Effector CD8-positive, alpha-beta T cell (primary cell): ENCODE results near the gene NAA80.
"Not testable (repeated sequence)": the region's sequence is repeated elsewhere in the genome, so short reads cannot be mapped to it uniquely, and the experiment has no call there.

Experiments
- DNase-seq: peaks from one replicate; lab custom pipeline; 2025; lab: John Stamatoyannopoulos, UW

NAA80 gene

GRCh38 chr3:50290161-50290641 lies 9.0 kb downstream of the NAA80 start:
- no peak for DNase-seq

GRCh38 chr3:50289130-50289529 lies 10.1 kb downstream of the NAA80 start:
- no peak for DNase-seq

DNA sequence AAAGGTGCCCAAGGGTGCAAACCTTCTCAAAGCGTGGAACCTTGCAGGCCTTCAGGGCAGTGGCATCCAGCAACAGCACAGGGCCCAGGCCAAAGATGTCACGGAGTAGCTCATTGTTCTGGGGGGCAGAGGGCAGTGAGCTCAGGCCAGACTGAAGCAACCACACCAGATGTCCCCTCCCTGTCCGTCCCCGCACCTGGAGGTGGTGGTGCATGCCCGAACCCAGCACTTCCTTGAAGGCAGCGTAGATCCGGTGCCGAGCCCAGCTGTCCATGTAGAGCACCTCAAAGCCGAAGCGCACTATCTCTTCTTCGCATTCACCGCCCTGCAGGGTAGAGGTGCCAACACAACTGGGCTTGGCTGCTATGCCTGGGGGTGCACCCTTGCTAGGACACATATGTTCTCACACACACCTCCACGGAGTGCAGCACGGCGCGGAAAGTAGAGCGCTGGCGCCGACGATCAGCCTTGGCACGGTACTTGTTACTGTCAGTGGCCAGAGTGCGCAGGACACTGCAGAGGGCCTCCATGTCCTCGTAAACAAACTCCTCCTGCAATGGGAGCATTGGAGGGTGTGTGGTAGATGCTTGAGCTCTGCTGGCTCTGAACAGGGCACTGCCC lies 10.7 kb downstream of the NAA80 start:
- DNase-seq, result no peak

- DNase-seq, result no peak
These were observed 11.9 kb downstream of the NAA80 start for GRCh38 chr3:50287262-50287661.

DNA sequence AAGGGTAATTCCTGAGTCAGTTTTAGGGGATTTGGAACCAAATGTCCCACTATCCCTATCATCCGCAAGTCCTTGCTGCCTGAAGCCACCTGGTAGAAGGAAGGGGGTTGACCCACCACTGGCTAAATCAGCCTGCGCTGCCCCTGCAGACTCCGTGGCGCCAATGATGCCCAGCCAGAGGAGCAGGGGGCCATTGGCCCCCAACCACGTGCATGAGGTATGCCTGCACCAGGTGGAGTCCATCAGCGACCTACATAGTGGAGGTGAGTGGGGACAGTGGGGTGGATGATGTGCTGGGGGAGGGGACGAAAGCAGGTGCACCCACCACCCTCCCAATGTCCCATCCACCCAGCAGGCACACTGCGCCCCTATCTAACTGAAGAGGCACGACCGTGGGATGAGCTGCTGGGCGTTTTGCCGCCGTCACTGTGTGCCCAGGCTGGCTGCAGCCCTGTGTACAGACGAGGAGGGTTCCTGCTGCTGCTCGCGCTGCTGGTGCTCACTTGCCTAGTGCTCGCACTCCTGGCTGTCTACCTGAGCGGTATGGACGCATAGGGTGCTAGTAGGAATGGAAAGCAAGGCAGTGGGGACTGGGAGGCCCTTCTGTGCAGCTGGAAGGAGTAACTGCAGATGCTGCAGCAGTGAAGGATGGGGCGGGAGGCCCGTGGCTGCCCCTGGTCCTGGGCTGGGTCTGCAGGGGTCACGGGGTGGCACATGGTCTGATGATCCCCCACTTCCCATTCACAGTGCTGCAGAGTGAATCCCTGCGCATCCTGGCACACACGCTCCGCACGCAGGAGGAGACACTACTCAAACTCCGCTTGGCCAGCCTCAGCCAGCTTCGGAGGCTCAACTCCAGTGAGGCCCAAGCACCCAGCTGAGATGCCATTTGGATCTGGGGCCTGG lies 12.6 kb downstream of the NAA80 start:
- DNase-seq, result no peak

DNA sequence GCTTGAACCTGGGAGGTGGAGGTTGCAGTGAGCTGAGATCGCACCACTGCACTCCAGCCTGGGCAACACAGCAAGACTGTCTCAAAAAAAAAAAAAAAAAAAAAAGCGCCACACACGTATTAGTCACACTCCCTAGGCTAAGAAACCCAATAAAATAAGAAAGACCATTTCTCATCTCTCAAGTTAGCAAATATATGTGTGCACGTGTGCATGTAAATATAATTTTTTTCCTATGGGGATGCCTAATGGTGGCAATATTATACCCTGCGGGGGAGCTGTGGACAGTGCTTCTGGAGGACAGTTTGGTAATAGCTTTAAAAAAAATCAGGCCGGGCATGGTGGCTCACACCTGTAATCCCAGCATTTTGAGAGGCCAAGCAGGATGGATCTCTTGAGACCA lies 15.1 kb downstream of the NAA80 start:
- DNase-seq, result not testable (repeated sequence)

DNA sequence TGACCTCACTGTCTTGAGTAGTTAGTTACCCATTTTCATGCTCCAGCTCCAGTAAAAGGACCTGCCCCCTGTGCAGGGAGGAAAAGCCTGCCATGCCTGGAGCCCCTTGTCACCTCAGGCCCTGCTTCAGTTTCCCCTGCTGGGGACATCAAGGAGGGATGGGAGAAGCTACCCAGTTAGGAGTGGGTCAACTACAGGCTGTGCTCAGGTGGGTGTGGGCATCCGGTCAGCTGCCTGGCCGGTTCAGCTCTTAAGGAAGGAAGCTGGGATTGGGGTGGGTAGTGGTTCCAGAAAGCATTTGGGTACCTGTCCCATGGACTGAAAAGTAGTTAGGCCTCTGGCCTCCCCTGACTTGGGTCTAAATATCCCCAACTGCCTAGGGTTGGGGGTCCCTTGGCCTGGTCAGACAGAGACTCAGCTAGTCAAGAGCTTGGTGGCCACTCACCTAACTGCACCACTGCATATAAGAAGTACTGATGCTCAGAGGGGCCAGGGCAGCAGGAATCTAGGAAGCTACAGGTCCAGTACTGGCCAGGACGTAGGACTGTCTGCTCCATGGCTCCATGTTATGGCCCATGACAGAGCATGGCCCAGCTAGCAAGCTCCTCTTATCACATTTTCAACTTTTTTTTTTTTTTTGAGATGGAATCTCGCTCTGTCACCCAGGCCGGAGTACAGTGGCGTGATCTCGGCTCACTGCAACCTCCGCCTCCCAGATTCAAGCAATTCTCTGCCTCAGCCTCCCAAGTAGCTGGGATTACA lies 19.8 kb downstream of the NAA80 start:
- no peak for DNase-seq

DNA sequence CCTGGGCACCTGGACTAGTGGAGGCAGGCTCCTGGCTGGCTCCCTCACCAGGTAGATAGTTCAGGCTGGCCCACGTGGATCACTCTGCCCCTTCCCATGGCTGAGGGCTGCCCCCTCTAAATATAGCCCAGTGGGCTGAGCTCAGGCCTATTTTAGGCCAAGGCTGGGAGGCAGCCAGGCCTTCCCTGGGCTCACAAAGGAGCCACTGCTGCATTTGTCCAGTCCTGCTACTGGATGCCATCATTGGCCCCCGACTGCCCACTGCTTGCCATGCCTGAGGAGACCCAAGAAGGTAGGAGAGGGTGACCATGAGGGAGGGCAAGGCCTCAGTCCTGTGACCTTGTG lies 20.4 kb downstream of the NAA80 start, which contains the start of gene LSMEM2:
Gene LSMEM2, plus strand, starts transcription at position 208 of the 345 bp plus-strand sequence. Its CDS starts 27 bp downstream, at position 235.
- no peak for DNase-seq

- DNase-seq, result no peak
These were observed 20.9 kb downstream of the NAA80 start for GRCh38 chr3:50278123-50278879.

GRCh38 chr3:50276762-50277101 lies 22.5 kb downstream of the NAA80 start:
- DNase-seq, result no peak

DNA sequence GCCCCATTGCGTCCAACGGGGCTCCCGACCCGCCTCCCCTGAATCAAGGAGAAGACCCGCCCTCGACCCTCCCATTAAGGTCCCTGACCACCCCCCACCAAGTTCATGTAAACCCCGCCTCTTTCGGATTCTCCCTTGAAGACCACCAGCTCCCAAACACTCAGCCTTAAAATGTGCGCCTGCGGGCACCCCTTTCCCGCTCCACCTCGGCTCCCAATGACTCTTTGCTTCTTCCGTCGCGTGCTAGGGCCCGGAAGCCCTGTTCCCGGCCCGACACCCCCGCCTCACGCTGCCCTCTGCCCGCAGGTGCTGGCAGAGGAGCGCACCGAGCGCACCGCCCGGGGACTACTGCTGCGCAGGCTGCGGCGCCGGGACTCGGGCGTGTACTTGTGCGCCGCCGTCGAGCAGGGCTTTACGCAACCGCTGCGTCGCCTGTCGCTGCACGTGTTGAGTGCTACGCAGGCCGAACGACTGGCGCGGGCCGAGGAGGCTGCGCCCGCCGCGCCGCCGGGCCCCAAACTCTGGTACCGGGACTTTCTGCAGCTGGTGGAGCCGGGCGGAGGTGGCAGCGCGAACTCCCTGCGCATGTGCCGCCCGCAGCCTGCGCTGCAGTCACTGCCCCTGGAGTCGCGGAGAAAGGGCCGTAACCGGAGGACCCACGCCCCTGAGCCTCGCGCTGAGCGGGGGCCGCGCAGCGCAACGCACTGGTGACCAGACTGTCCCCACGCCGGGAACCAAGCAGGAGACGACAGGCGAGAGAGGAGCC lies 23.0 kb downstream of the NAA80 start:
- DNase-seq, result no peak

DNA sequence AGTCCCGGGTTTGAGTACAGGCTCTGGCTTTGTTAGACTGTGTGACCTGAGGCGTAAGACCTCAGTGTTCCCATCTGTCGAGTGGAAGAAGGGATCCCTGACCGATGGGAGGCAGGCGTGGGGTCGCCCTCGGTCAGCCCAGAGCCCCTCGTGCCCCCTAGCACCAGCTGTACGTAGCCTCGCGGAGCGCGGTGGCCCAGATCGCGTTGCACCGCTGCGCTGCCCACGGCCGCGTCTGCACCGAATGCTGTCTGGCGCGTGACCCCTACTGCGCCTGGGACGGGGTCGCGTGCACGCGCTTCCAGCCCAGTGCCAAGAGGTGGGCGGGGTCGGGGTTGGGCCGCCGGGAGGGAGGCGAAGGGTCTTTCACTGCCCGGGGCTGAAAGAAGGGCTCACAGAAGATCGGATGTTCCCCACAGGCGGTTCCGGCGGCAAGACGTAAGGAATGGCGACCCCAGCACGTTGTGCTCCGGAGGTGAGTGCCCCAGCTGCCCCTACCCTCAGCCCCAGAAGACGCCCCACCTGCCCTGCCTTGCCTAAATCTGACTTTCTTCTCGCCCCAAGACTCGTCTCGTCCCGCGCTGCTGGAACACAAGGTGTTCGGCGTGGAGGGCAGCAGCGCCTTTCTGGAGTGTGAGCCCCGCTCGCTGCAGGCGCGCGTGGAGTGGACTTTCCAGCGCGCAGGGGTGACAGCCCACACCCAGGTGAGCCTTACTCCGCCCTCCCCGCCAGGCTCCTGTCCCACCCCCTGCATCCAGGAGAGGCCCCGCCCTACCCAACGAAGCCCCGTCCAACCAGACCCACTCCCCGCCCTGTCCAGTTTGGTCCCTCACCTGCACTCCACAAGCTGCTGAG lies 23.8 kb downstream of the NAA80 start:
- no peak for DNase-seq

DNA sequence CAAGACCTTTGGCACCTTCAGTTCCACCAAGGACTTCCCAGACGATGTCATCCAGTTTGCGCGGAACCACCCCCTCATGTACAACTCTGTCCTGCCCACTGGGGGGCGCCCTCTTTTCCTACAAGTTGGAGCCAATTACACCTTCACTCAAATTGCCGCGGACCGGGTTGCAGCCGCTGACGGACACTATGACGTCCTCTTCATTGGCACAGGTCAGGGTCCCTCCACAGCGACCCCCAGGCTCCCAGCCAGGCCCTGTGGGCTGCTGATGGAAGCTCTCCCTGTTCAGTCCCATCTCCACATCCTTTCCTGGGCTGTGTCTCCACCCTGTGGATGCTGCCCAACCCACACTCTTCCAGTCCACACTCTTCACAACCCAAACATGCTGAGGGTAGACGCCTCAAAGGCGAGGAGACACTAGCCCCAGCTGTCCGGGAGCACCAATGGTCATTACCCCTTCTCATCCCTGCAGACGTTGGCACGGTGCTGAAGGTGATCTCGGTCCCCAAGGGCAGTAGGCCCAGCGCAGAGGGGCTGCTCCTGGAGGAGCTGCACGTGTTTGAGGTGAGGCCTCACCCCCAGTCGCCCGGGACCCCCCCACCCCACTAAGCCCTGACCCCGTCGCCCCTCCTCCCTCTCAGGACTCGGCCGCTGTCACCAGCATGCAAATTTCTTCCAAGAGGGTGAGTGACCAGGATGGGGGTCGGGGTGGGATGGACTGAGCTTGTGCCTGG lies 24.7 kb downstream of the NAA80 start:
- DNase-seq, result peak; percentile 43

- DNase-seq, result no peak
These were observed 25.5 kb downstream of the NAA80 start for GRCh38 chr3:50273689-50274065.

GRCh38 chr3:50272911-50273688 lies 26.1 kb downstream of the NAA80 start:
- DNase-seq, result peak; percentile 81

DNA sequence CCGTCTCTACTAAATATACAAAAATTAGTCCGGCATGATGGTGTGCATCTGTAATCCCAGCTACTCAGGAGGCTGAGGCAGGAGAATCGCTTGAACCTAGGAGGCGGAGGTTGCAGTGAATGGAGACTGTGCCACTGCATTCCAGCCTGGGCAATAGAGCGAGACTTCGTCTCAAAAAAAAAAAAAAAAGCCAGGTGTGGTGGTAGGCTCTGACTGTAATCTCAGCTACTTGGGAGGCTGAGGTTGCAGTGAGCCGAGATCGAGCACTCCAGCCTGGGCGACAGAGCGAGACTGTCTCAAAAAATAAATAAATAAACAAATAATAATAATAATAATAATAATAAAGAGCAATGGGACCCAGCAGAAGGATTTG lies 26.7 kb downstream of the NAA80 start:
- DNase-seq, result not testable (repeated sequence)

DNA sequence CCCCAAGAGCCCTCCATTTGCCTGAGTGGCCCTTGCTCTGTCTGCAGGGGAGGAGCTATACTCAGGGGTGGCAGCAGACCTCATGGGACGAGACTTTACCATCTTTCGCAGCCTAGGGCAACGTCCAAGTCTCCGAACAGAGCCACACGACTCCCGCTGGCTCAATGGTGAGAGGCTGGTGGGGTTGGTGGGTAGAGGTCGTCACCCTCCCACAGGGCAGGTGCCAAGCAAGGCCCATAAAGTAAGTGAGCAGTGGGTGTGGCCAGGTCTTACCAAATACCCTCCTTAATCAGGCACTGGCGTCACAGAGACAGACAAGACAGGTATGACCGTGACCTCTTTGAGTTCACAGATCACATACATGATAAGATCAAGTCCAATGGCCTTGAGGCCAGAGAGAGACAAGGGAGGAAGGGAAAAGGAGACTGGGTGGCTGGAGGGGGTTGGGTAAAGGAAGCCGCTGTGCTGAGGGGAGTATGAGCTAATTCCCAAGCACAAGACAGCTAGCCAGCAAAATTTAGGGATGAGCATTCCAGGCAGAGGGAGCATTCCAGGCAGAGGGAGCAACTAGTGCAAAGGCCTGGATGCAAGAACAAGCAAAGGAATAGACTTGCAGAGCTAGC lies 27.8 kb downstream of the NAA80 start:
- no peak for DNase-seq
